ENCODE measurements around the gene TIGD2.

The TIGD2 gene

DNA sequence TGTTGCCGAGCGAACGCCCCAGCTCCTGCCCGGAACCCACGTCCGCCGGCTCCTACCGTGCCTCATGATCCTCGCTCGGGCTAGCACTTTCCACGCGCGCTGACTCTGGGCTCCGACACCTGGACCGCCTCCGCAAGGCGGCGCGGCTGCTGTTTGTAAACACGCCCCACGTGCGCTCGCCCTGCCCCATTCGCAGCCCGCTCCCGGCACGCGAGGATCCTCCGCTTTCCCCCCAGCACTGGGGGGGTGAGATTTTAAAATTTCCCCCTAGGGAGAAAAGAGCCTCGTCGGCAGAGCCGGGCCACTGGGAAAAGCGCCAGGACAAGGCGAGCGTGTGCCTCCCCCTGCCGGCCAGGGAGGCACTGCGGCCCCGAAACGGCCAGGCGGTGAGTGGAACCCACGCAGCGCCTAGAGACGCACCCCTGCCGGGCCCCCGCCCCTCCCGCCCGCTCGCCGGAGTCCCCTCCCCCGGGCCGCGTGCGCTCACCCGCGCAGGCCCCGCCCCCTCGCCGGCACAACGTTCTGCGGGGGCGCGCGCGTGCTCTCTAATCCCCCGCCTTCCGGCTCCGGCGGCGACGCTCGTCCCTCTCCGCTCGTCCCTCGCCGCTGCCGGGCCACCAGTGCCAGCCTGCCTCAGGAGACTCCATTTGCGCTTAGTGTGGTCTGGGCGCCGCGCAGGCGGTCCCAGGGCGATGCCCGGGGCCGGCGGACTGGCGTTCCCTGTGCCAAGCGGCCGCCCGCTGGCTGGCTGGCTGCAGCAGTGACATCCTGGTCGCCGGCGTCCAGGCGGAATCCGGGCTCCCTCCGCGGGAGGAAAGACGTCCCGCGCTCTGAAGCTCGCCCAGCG is at the start of gene TIGD2:
Gene TIGD2, plus strand, starts transcription at position 548 of the 847 bp plus-strand sequence. CDS start 1,442 bp downstream, outside the sequence.
- peak; percentile 85 for DNase-seq

- DNase-seq: no peak
Observed at GRCh38 chr4:89064848-89065247, 46.5 kb upstream of the TIGD2 start.

- no peak for DNase-seq
Observed at GRCh38 chr4:89067417-89067816, 43.9 kb upstream of the TIGD2 start.

DNA sequence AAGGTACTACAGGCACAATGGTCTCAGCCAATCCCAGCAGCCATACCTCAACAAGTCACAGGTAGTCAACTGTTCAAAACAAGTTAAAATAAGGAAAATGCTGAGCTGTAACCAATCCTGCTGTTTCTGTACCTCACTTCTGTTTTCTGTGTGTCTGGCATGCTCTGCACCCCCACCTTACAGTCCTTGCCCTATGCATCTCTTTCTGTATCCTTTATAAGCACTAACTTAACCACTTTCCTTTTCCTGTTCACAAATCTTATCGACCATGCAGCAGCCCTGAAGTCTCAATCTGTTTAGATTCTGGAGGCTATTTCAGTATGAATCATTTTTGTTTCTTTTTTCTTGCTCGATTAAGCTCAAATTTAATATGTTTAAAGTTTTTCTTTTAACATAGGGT is 41.9 kb upstream of the TIGD2 start:
- DNase-seq: no peak

GRCh38 chr4:89070041-89070440 is 41.3 kb upstream of the TIGD2 start:
- DNase-seq: no peak

GRCh38 chr4:89071311-89071710 is 40.0 kb upstream of the TIGD2 start:
- DNase-seq: no peak

- DNase-seq: peak; percentile 1
Observed at GRCh38 chr4:89072921-89073320, 38.4 kb upstream of the TIGD2 start.

DNA sequence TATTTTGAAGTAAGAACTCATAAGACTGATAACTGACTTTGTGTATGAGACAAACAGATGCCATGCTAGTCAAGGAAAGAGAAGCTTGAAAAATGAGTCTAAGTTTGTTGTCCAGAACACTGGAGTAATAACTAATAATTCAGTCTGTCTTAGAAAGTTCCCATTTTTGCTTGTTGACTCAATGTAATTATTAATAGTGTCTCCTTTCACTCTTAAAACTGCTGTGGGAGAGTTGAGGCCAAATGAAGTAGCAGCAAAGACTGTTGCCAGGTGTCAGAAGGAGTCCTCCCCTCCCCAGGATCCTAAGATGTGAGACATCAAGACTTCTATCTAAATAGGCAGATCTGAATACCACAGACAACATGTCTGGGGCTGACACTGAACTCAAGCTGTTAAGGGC is 33.6 kb upstream of the TIGD2 start:
- no peak for DNase-seq

DNA sequence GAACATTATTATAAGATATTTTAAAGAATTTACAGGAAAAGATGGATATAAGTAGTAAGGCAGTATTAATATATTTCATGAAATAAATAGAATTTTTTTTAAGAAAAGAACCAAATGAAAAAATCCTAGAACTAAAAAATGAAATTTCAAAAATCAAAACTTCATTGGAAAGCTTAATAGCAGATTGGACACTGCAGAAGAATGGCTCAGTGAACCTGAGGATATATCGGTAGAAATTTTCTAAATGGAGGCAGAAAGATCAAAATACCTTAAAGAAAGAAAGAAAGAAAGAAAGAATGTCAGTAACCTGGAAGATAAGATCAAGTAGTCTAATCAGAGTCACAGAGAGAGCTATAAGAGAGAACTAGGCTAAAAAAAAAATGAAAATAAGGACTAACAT is 33.0 kb upstream of the TIGD2 start:
- DNase-seq: no peak

- no peak for DNase-seq
Observed at GRCh38 chr4:89099034-89099433, 12.3 kb upstream of the TIGD2 start.

DNA sequence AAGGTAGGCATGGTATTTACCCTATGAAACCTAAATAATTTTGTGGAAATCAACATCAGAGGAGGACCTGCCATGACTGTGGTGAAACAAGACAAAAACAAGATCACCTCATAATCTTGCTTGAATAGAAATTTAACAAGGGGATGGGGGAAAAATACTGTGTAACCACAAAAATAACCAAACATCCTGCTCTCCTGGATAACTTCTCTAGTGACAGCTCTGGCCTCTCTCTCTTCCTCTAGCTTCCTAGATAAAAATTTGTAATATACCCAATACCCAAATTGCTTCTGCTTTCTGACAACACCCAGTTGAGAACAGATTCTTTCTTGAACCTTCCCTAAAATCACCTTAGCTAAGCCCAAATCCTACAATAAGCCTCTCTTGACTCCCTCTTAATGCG is 11.9 kb upstream of the TIGD2 start:
- no peak for DNase-seq

DNA sequence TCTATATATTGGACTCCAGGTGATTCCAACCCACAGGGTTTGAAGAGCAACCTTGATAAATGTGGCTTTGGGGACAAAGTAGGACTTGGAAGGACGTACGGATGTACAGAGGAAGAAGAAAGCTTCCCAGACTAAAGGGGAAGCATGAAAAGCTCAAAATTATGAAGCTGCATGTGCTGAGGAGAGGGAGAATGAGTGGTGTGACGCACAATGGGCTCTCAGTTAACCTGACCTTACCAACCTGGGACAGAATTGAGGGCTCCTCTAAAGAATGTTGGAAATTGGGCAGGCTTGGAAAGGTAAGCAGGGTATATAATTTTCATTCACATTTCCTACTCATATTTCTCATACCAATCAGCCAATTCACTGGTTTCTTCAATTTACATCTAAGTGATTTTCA is 10.5 kb upstream of the TIGD2 start:
- no peak for DNase-seq

- DNase-seq: no peak
Observed at GRCh38 chr4:89101256-89102161, 9.8 kb upstream of the TIGD2 start.

DNA sequence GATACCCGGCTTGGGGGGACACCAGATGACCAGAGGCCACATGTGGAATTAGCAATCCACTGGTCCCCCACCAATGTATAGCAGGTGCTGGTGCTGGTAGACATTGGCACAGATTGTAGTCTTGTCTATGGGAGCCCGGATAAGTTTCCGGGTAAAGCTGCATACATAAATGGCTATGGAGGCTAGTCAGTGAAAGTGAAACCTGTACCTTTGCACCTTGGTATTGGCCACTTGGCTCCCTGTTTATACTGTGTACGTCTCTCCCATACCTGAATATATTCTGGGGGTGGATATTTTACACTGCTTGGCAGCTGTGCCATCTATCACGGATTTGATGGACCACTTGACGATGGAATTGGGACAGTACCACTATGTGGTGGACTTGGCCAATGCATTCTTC is 5.6 kb upstream of the TIGD2 start:
- no peak for DNase-seq

DNA sequence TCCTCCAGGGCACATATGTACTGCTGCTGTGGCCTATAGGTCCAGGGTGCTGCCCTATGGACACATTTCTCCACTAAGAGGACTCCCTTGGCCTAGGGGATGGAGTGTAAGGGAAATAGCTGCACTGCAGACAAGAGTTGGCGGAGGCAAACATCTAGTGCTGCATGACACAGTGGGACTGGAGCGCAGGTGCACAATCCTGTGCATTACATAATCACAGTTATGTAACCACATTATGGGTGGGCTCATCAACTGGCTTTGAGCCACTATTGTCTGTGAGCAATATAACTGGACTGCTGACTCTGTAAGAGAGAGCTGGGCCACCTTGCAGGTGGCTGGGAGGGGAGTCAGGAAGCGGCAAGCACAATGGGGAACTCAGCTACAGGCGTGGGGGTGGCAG is 3.2 kb upstream of the TIGD2 start:
- peak; percentile 7 for DNase-seq

DNA sequence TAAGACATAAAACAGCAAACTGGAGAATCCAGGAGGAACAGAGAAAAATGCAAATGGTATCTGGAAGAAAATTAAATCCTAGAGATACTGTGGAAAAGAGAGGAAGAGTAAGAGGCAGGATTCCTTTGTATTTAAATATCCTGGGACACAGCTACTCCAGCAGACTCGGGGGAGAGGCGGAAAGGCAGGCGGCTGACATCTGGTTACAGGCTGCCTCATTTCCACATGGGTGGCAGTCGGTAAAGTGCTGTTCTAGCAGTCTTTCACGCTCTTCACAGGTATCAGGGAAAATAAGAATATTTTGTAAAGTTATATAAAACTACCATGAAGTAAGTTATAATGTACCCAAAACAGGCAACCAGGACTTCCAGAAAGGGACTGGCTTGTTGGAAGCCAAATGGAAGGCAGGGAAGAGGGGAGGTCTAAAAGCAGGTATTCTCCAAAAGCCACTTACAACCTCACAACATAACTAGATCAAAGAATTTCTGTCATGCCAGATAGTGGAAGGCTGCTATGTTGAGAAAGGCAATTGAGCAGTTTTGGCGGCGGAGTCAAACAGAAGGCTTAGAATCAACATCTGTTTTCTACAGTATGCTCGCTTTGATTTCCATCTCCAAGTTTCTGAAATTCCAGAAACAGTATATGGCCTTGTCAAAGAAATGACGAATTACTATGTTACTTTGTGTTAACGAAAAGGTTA is 1.3 kb upstream of the TIGD2 start:
- DNase-seq: no peak

GRCh38 chr4:89110541-89110985 is 770 bp upstream of the TIGD2 start:
- peak; percentile 12 for DNase-seq

DNA sequence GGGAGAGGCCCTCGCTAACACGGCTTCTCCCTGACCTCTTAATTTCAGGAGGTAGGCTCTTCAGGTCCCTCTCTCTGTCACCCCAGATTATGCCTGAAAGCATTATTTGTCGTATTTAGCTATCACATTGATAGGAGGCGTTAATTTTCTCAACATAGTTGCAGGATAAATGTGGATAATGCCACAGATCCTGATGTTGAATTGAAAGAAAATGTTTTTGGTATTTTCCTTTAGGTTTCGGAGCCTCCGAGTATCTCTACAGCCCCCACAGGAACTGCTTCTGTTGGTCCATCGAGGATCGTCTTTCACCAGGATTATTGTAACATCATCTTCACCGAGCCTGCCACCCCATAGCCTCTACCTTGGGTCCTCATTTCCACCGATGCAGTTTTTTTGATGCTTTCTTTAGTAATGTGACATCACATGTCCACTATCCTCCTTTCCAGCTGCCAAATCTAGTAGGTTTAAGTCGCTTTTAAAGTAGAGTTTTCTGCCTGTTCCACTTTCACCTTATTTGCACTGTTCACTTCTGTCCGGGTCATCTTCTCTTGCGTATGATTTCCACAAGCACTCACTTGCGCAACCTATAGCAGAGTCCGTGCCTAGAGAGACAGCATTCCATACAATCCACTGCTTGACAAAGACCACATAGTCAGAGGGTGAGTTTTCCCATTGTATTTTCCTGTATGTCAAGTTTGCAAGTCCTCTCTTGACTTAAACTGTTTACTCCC is 665 bp downstream of the TIGD2 start:
- DNase-seq: peak; percentile 9

GRCh38 chr4:89113415-89113814 is 2.1 kb downstream of the TIGD2 start:
- DNase-seq: no peak

- DNase-seq: no peak
Observed at GRCh38 chr4:89114100-89114499, 2.8 kb downstream of the TIGD2 start.

DNA sequence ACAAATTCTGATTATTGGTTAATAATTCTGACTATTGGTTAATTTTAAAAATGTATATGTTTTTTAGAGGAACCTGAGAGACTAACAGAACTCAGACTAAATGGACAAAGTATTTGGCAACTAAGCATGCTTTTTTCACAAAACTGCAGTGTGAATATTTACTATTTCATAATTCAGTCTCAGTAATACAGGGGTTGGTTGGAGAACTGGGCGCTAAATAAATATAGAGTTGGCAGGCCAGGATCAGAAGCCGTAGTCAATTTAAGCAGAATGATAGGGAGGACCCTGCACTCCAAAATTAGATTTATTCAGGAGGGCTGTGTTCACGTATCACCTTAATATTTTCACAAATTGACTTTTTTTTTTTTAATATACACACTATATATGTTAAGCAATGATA is 5.8 kb downstream of the TIGD2 start:
- DNase-seq: no peak

- DNase-seq: no peak
Observed at GRCh38 chr4:89119166-89119565, 7.8 kb downstream of the TIGD2 start.

- DNase-seq: no peak
Observed at GRCh38 chr4:89119836-89120235, 8.5 kb downstream of the TIGD2 start.

Measured in NCI-H510A (cell line).